Amniotic epithelial cell (primary cell): ENCODE measurements around the gene FA2H.
"Not testable (repeated sequence)": the region's sequence is repeated elsewhere in the genome, so short reads cannot be mapped to it uniquely, and the experiment has no call there.

ENCODE experiments used
- DNase-seq: peaks from one replicate; pipeline ENCODE4 v3.0.0-alpha.2; 2010; ENCODE audit warnings: low read depth

Gene FA2H

GRCh38 chr16:74770831-74771526 is 3.6 kb downstream of the FA2H start:
- no peak for DNase-seq

DNA sequence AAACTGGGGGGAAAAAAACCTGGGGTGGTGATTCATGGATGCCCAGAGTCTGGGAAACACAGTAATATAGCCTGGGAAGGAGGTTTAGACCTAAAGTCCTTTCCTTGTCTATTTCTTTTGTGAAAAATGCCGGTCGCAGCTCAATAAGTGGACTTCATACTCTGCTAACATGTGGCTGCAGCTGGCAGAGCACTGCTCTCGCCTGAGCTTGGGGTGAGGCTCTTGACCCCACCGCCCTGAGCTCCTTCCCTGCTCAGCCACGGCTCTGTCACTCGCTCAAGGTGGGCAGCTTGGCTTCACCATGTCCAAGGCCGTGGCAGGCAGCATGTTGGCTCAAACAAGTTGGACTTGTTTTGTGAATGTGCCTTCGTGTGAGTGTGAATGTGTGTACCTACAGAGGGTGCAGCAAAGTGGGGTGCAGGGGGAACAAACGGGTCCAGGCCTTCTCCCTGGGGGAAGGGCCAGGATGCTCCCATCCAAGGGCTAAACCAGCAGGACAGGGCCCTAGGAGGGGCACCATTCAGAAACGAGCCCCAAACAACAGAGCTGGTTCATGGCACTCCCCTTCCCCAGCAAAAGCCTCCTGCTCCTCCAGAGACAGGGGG is 4.9 kb downstream of the FA2H start:
- DNase-seq, result no peak

- no peak for DNase-seq
Measured at GRCh38 chr16:74768239-74768638, 6.4 kb downstream of the FA2H start.

DNA sequence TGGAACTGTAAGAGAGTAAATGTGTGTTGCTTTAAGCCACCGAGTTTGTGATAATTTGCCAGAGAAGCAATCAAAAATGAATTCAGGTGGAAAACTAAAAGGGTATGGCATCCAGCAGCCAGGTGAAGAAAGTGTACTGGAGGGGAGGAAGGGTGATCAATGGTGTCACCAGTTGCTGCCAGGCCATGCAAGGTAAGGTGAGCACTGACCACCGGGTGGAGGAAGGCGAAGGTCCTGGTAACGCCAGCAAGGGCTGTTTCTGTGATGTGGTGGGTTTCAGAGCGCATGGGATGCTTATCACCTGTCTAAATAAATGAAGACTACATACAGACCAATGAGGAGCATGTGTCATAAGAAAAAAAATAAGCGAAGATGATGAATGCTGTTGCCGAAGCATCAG is 6.9 kb downstream of the FA2H start:
- DNase-seq, result no peak

DNA sequence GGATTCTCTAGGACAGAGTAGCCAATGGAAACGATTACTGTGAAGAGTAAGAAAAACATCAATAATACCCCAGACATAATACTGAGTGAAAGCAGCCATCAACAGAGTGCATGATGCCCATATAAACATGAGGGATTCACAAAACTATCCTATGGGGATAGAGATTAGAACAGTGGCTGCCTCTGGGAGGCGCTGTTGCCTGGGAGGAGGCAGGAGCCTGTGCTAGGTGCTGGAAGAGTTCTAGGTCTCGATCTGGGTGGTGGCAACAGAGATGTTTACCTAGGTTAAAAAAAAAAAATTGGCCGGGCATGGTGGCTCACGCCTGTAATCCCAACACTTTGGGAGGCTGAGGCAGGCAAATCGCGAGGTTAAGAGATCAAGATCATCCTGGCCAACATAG is 7.9 kb downstream of the FA2H start:
- no peak for DNase-seq

DNA sequence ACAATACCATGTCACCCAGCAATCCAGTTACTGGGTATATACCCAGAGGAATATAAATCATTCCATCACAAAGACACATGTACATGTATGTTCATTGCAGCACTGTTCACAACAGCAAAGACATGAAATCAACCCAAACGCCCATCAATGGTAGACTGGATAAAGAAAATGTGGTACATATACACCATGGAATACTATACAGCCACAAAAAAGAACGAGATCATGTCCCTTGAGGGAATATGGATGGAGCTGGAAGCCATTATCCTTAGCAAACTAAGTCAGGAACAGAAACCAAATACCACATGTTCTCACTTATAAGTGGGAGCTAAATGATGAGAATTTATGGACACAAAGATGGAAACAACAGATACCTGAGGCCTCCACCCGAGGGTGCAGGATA is 10.4 kb downstream of the FA2H start:
- not testable (repeated sequence) for DNase-seq

GRCh38 chr16:74761665-74762064 is 13.0 kb downstream of the FA2H start:
- no peak for DNase-seq

- peak; percentile 13 for DNase-seq
Measured at GRCh38 chr16:74760007-74760767, 14.4 kb downstream of the FA2H start.

DNA sequence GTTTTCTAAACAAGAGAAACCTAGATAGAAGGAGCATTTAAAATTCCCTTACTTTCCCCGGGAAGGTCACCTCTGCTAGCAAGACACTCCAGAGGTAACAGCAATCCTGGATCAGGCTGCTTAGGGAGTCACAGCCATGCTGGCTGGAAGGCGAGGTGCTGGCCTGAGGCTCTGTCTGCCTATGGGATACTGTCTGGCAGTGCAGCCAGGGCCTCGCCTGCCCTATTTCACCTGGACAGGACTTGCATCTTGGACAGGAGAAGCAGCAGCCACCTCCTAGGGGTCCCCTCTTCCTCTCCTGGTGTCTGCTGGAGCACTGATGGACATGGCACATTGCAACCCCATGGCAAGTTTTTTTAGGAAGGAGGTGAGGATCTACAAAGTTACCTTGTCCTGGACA is 15.1 kb downstream of the FA2H start:
- no peak for DNase-seq

GRCh38 chr16:74758801-74759200 is 15.8 kb downstream of the FA2H start:
- no peak for DNase-seq

GRCh38 chr16:74757349-74757748 is 17.3 kb downstream of the FA2H start:
- no peak for DNase-seq

DNA sequence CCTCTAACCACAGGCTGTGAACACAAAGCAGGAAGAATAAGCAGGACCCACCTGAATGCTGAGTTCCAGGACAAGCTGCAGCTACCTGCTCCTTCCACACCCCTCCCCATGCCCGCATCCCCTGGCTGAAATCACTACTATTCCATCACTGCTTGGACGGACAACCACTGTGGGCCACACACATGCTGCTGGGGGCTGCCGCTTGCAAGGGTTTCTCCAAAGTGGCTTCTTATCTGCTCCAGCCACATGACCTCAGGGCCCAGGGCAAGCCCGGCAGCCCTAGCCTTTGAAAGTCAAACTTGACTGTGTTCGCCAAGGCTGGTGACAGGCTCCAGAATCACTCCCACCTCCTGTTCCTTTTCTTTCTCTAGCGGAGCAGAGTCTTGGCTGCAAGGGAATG is 18.4 kb downstream of the FA2H start:
- DNase-seq, result no peak

DNA sequence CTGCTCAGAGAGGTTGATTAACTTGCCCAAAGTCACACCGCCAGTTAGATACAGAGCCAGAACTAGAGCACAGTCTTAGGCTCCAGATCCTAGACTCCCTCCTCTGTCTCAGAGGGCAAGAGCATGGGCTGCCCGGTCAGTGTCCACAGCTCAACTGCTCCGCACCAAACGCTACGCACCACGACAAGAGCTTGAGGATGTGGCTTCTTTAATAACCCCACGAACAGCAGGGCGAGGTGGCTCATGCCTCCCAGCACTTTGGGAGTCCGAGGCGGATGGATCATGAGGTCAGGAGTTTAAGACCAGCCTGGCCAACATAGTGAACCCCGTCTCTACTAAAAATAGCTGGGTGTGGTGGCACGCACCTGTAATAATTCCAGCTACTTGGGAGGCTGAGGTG is 21.4 kb downstream of the FA2H start:
- no peak for DNase-seq

- no peak for DNase-seq
Measured at GRCh38 chr16:74752756-74753155, 21.9 kb downstream of the FA2H start.

DNA sequence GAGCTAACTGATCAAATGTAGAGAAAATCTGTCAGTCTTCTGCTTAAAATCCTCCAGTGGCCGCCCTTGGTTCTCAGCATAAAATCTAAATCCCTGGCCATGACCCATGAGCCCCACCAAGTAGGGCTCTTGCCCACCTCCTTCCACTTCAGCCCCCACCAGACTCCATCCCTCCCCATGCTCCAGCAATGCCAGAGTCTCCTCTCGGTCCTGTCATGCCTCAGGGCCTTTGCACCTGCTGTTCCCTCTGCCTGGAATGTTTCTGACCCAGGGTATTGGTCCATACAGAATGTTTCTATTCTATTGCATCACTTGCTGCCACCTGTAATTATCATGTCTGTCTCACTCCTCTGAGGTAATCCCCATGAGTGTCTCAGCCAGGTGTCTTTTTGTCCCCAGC is 22.4 kb downstream of the FA2H start:
- no peak for DNase-seq

- DNase-seq, result no peak
Measured at GRCh38 chr16:74751658-74752057, 23.0 kb downstream of the FA2H start.

DNA sequence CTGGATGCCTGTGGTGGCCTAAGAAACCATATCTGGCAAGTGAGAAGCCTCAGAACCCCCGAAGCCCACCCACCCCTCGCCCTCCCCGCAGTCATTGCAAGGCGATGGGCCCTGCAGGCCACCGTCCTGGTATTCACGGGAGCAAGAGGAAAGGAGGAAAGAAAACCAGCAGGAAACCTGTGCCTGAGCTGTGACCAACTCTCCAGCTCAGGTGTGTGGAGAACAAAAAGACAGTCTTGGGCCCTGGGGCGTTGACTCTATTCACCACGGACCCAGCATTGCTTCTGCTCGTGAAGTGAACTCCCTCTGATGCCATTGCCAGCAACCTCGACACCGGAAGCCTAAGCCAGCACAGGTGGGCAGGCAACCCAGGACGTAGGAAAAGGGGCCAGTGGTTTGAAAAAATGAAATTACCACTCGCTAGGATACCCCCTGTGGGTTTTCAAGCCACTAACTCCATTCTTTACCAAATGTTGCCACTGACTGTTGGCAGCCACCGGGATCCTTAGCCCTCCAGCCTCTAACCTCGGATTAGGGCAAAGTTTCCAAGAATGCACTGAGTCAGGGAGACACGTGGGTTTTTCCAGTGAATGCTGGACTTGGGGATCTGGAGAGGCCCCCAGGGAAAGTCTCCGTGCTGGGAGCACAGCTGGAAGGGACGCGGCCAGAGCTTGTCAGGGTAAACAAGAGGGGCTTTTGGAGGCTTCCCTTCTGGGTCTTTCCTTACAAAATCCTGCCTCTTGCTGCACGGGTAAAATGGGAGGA is 25.1 kb downstream of the FA2H start:
- peak; percentile 54 for DNase-seq

DNA sequence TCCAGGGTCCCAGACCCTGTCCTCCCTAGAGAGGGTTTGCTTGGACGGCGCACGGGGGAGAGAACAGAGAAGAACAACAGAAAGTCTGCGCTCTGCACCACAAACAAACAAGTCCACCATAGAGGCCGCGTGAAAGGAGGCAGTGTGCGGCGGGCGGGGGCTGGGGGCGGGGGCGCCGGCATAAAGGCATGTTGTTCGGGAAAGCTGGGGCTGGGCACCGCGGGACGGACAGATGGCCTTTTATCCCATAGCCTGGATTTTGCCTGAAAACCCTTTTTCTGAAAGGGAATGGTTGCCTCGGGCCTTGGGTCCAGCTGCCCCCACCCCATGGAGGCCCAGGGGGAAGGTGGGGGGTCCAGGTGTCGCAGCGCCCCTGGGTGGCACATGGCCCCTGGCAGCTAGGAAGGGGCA is 26.0 kb downstream of the FA2H start:
- DNase-seq, result no peak

- DNase-seq, result no peak
Measured at GRCh38 chr16:74747716-74748615, 26.7 kb downstream of the FA2H start.

- DNase-seq, result no peak
Measured at GRCh38 chr16:74745926-74746325, 28.7 kb downstream of the FA2H start.

DNA sequence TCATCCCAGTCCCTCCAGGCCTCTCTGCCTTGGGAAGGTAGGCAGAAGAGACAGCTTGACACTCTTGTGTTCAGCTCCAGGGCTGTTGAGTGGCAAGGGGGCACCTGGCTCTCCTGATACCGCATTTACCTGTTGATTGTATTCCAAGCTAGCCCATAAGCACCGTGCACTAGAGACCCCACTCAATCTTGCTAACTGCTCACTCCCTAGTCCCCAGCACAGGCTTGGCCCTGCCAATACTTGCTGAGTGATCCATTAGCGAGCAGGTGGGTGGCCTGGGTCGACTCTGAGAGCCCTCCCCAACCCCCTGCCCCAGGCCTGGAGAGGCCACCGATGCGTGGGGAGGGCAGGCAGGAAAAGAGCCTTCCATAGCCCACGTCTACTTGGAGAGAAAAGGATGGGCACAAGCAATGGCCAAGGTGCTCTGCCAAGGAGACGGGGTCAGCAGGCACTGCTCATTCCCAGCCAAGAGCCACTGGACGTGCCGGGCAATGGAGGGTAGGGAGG is 29.5 kb downstream of the FA2H start:
- DNase-seq, result no peak
